Fibroblast of mammary gland (primary cell): ENCODE results near the gene ALX4.

ENCODE experiments used
- DNase-seq: peaks from one replicate; pipeline ENCODE4 v3.0.0-alpha.2; 2010; ENCODE audit warnings: low read depth
- H3K4me3 ChIP-seq: 2 replicates; pipeline ENCODE4 v1.5.1; 2011; ENCODE audit warnings: low read depth, mild to moderate bottlenecking, low read length, moderate library complexity; ENCODE audit not compliant: control insufficient read depth
- CTCF ChIP-seq: conservative IDR thresholded peaks from 2 replicates; pipeline ENCODE4 v1.5.1; 2011; ENCODE audit warnings: low read depth, low read length, inconsistent platforms; ENCODE audit not compliant: control insufficient read depth, insufficient read depth

ALX4 gene

GRCh38 chr11:44264761-44265160 is 45.2 kb downstream of the ALX4 start:
- DNase-seq: no peak
- no peak overlapping the region for H3K4me3 ChIP-seq
- no peak for TF ChIP-seq CTCF

- no peak for TF ChIP-seq CTCF
- no peak overlapping the region for H3K4me3 ChIP-seq
- DNase-seq: no peak
These were observed 45.5 kb downstream of the ALX4 start for GRCh38 chr11:44264438-44264749.

GRCh38 chr11:44263738-44264437 is 46.1 kb downstream of the ALX4 start:
- H3K4me3 ChIP-seq: no peak overlapping the region
- no peak for TF ChIP-seq CTCF
- no peak for DNase-seq

- no peak for DNase-seq
- no peak for TF ChIP-seq CTCF
- no peak overlapping the region for H3K4me3 ChIP-seq
These were observed 47.9 kb downstream of the ALX4 start for GRCh38 chr11:44261800-44262591.

GRCh38 chr11:44260081-44260480 is 49.9 kb downstream of the ALX4 start:
- no peak for TF ChIP-seq CTCF
- H3K4me3 ChIP-seq: no peak overlapping the region
- DNase-seq: no peak

GRCh38 chr11:44258839-44259420 is 51.0 kb downstream of the ALX4 start:
- no peak for DNase-seq
- H3K4me3 ChIP-seq: no peak overlapping the region
- no peak for TF ChIP-seq CTCF
